NOMO-1 (cell line): ENCODE results near the gene TJAP1.

ENCODE experiments used
- DNase-seq, 2 experiments: peaks; one replicate each; lab custom pipeline; 2025; ENCODE audit not compliant: unreplicated experiment in 2 of 2; lab: John Stamatoyannopoulos, UW

TJAP1 gene

GRCh38 chr6:43477235-43478007 is at the start of gene TJAP1:
Gene TJAP1 (plus strand): TSS chr6:43477570. CDS start chr6:43499002, 21,432 bp downstream.
- peak; percentile 63 to 83 for DNase-seq

GRCh38 chr6:43428112-43428570 is 49.2 kb upstream of the TJAP1 start:
- DNase-seq, result peak in 1 of 2 experiments; percentile 33

GRCh38 chr6:43428874-43429273 is 48.5 kb upstream of the TJAP1 start:
- DNase-seq, result no peak

GRCh38 chr6:43432009-43432945 is 45.1 kb upstream of the TJAP1 start:
- DNase-seq, result no peak

- no peak for DNase-seq
These were observed 44.2 kb upstream of the TJAP1 start for GRCh38 chr6:43433148-43433547.

- DNase-seq, result no peak
These were observed 43.1 kb upstream of the TJAP1 start for GRCh38 chr6:43434001-43434840.

GRCh38 chr6:43434943-43435342 is 42.4 kb upstream of the TJAP1 start:
- no peak for DNase-seq

GRCh38 chr6:43435682-43436437 is 41.5 kb upstream of the TJAP1 start:
- DNase-seq, result no peak

GRCh38 chr6:43436577-43437282 is 40.6 kb upstream of the TJAP1 start:
- no peak for DNase-seq

- DNase-seq, result no peak
These were observed 39.7 kb upstream of the TJAP1 start for GRCh38 chr6:43437700-43438099.

GRCh38 chr6:43442935-43443334 is 34.4 kb upstream of the TJAP1 start:
- DNase-seq, result no peak

GRCh38 chr6:43444036-43444435 is 33.3 kb upstream of the TJAP1 start:
- DNase-seq, result no peak

GRCh38 chr6:43444582-43444981 is 32.8 kb upstream of the TJAP1 start:
- DNase-seq, result no peak

- no peak for DNase-seq
These were observed 31.8 kb upstream of the TJAP1 start for GRCh38 chr6:43445576-43445975.

GRCh38 chr6:43447604-43448003 is 29.8 kb upstream of the TJAP1 start:
- DNase-seq, result no peak

- DNase-seq, result no peak
These were observed 28.5 kb upstream of the TJAP1 start for GRCh38 chr6:43448916-43449315.

- no peak for DNase-seq
These were observed 26.7 kb upstream of the TJAP1 start for GRCh38 chr6:43450699-43451131.

GRCh38 chr6:43451348-43451747 is 26.0 kb upstream of the TJAP1 start:
- DNase-seq, result no peak

- no peak for DNase-seq
These were observed 25.4 kb upstream of the TJAP1 start for GRCh38 chr6:43451939-43452338.
